DND-41 (cell line): Measurements from ENCODE around the gene TAOK1.

Experiments
- ATAC-seq: fragments of 200-7000 bp; cut with Tn5 transposase; 3 replicates; pipeline ENCODE4 v1.9.1; 2021; ENCODE audit warnings: low read depth; ENCODE audit not compliant: insufficient read depth
- DNase-seq: peaks from one replicate; pipeline ENCODE4 v3.0.0-alpha.2; 2020
- H2AFZ ChIP-seq: 2 replicates; pipeline ENCODE4 v1.6.0; 2012; ENCODE audit warnings: low read depth, low read length
- H3K27ac ChIP-seq: 2 replicates; pipeline ENCODE4 v1.5.1; 2012; ENCODE audit warnings: low read length, inconsistent platforms
- H3K27me3 ChIP-seq: fragments of 200-600 bp; sonication (generic); 2 replicates; pipeline ENCODE4 v1.6.0; 2012; ENCODE audit warnings: low read length, mild to moderate bottlenecking, inconsistent platforms; ENCODE audit not compliant: insufficient read depth, poor library complexity
- H3K36me3 ChIP-seq: 2 replicates; pipeline ENCODE4 v1.5.1; 2012; ENCODE audit warnings: low read length, inconsistent platforms; ENCODE audit not compliant: insufficient read depth
- H3K4me1 ChIP-seq: 2 replicates; pipeline ENCODE4 v1.5.1; 2012; ENCODE audit warnings: mild to moderate bottlenecking, low read length; ENCODE audit not compliant: insufficient read depth
- H3K4me2 ChIP-seq: 2 replicates; pipeline ENCODE4 v1.6.0; 2012; ENCODE audit warnings: mild to moderate bottlenecking, moderate library complexity, low read length, inconsistent platforms; ENCODE audit not compliant: insufficient read depth
- H3K4me3 ChIP-seq, 2 experiments: fragments of 200-600 bp in 1 of 2; shearing (Covaris generic) in 1 of 2; 2 replicates each; pipeline ENCODE4 v1.5.1; 2012 to 2016; ENCODE audit warnings: inconsistent platforms in 2 of 2, low read length in 2 of 2, mild to moderate bottlenecking in 2 of 2, low read depth in 1 of 2, moderate library complexity in 1 of 2
- H3K79me2 ChIP-seq: 2 replicates; pipeline ENCODE4 v1.6.0; 2012; ENCODE audit warnings: low read length, inconsistent platforms; ENCODE audit not compliant: insufficient read depth
- H3K9ac ChIP-seq: 2 replicates; pipeline ENCODE4 v1.6.0; 2012; ENCODE audit warnings: low read depth, mild to moderate bottlenecking, inconsistent platforms, low read length, moderate library complexity
- H3K9me3 ChIP-seq: 2 replicates; pipeline ENCODE4 v1.5.1; 2012; ENCODE audit warnings: low read length, moderate library complexity, mild to moderate bottlenecking, inconsistent platforms; ENCODE audit not compliant: insufficient read depth, severe bottlenecking
- H4K20me1 ChIP-seq: 2 replicates; pipeline ENCODE4 v1.6.0; 2012; ENCODE audit warnings: low read length; ENCODE audit not compliant: insufficient read depth
- CTCF ChIP-seq: IDR thresholded peaks from 2 replicates; pipeline ENCODE4 v1.5.1; 2012; ENCODE audit warnings: borderline replicate concordance, low read length, moderate library complexity, mild to moderate bottlenecking; ENCODE audit not compliant: poor library complexity, severe bottlenecking; ENCODE audit errors: extremely low read depth
- EZH2 ChIP-seq: IDR thresholded peaks from 3 replicates; pipeline ENCODE4 v1.6.1; 2012; ENCODE audit warnings: borderline replicate concordance, low read depth, mild to moderate bottlenecking, moderate library complexity, low read length, inconsistent platforms; ENCODE audit not compliant: severe bottlenecking

The TAOK1 gene

GRCh38 chr17:29389982-29390850 is at the start of gene TAOK1:
Gene TAOK1 (plus strand): TSS chr17:29390363. CDS start chr17:29451549, 61,186 bp downstream.
- Histone ChIP-seq H3K27ac (peak within 1 kb of the TSS; percentile 93), H4K20me1 (peaks cover 15% of the 10 kb centered on the region; the same call in 1 of the 2 replicates), H3K79me2 (peaks cover 56% of the 10 kb centered on the region), H3K9me3 (no peaks in the 10 kb centered on the region), H3K27me3 (no peaks in the 10 kb centered on the region), H3K4me1 (peaks cover 38% of the 10 kb centered on the region), H3K4me3 (peak within 1 kb of the TSS; percentile 88 to 92), H3K36me3 (no peaks in the 10 kb centered on the region; the same call in 1 of the 2 replicates), H3K4me2 (peak within 1 kb of the TSS; percentile 83), H2AFZ (peak within 1 kb of the TSS; percentile 85), H3K9ac (peak within 1 kb of the TSS; percentile 82)
- ATAC-seq (peak; percentile 88), DNase-seq (peak; percentile 98)
- TF ChIP-seq CTCF, result no peak
- TF ChIP-seq EZH2, result no peak

- Histone ChIP-seq H2AFZ (no peak overlapping the region), H4K20me1 (no peaks in the 10 kb centered on the region), H3K4me1 (no peaks in the 10 kb centered on the region), H3K27me3 (no peaks in the 10 kb centered on the region), H3K36me3 (no peaks in the 10 kb centered on the region), H3K27ac (no peak overlapping the region), H3K4me2 (no peak overlapping the region), H3K4me3 (no peak overlapping the region), H3K9me3 (no peaks in the 10 kb centered on the region), H3K79me2 (no peaks in the 10 kb centered on the region), H3K9ac (no peak overlapping the region)
- ATAC-seq (no peak), DNase-seq (no peak)
- TF ChIP-seq EZH2 (no peak), CTCF (no peak)
These were observed 48.4 kb upstream of the TAOK1 start for GRCh38 chr17:29341726-29342125.

GRCh38 chr17:29342158-29342765 is 47.9 kb upstream of the TAOK1 start:
- H3K79me2 ChIP-seq, result no peaks in the 10 kb centered on the region
- H3K4me2 ChIP-seq, result no peak overlapping the region
- no peaks in the 10 kb centered on the region for H3K27me3 ChIP-seq
- ATAC-seq (no peak), DNase-seq (no peak)
- no peak overlapping the region for H3K27ac ChIP-seq
- no peaks in the 10 kb centered on the region for H3K36me3 ChIP-seq
- H3K9me3 ChIP-seq, result no peaks in the 10 kb centered on the region
- H3K9ac ChIP-seq, result no peak overlapping the region
- TF ChIP-seq CTCF, result no peak
- H4K20me1 ChIP-seq, result no peaks in the 10 kb centered on the region
- H2AFZ ChIP-seq, result no peak overlapping the region
- no peaks in the 10 kb centered on the region for H3K4me1 ChIP-seq
- H3K4me3 ChIP-seq, result no peak overlapping the region
